Transverse colon (tissue), 4 donors: Measurements from ENCODE around the gene SP5. TPM values are rescaled to one million over a fixed set of nuclear protein-coding genes. Genes with fewer than 3 reads are reported as not detected.
"Not testable (repeated sequence)": the region's sequence is repeated elsewhere in the genome, so short reads cannot be mapped to it uniquely, and the experiment has no call there.

Experiments
- DNase-seq: peaks from one replicate; pipeline ENCODE4 v3.0.0-alpha.2; 2019
- H3K27ac ChIP-seq, 4 donors: fragments of 200-600 bp; sonication (generic); 2 replicates each; pipeline ENCODE4 v1.5.1; 2016 to 2018; ENCODE audit warnings: inconsistent platforms in 4 of 4
- H3K27me3 ChIP-seq: fragments of 200-600 bp; sonication (generic); 2 replicates; pipeline ENCODE4 v1.5.1; 2017; ENCODE audit warnings: inconsistent platforms
- H3K36me3 ChIP-seq, 4 donors: fragments of 200-600 bp; sonication (generic); 2 replicates each; pipeline ENCODE4 v1.5.1; 2017 to 2019; ENCODE audit warnings: inconsistent platforms in 4 of 4
- H3K4me1 ChIP-seq, 4 donors: fragments of 200-600 bp; sonication (generic); 2 replicates each; pipeline ENCODE4 v1.5.1; 2017 to 2020; ENCODE audit warnings: inconsistent platforms in 4 of 4
- H3K4me3 ChIP-seq, 4 donors: fragments of 200-600 bp; sonication (generic); 1 replicate in 1 of 4; 2 replicates in 3 of 4; pipeline versions ENCODE4 v1.5.1 to v1.6.1; 2017 to 2019; ENCODE audit warnings: inconsistent platforms in 4 of 4
- H3K9me3 ChIP-seq, 2 donors: fragments of 200-600 bp; sonication (generic); 2 replicates each; pipeline ENCODE4 v1.5.1; 2017 to 2019; ENCODE audit warnings: inconsistent platforms in 2 of 2
- EP300 ChIP-seq: sonication (generic); formaldehyde crosslinking; IDR thresholded peaks from one replicate; pipeline ENCODE4 v1.6.1; 2017; ENCODE audit warnings: antibody characterized with exemption, low read depth
- POLR2A ChIP-seq: fragments of 450-650 bp; IDR thresholded peaks from one replicate; pipeline ENCODE4 v1.6.1; 2016; ENCODE audit warnings: antibody characterized with exemption, mild to moderate bottlenecking, moderate library complexity
- POLR2AphosphoS5 ChIP-seq, 3 donors: sonication (generic); formaldehyde crosslinking; IDR thresholded peaks; one replicate each; pipeline ENCODE4 v1.6.1; 2016; ENCODE audit warnings: antibody characterized with exemption in 3 of 3
- WGBS, 2 donors: methylation state at CpG; one replicate each; pipeline ENCODE4 v1.1.5; 2018; ENCODE audit warnings: low coverage in 1 of 2; 5-methylcytosine and 5-hydroxymethylcytosine counted together
- in situ Hi-C, 4 donors: fragments of 200-750 bp; cut with MboI; loops; one replicate each; pipeline versions ENCODE4 v1.15.0 to v1.15.1; 2017; ENCODE audit warnings: low sequenced_read_pairs in 3 of 4, low pct_ligation_motif_present in 1 of 4, low pct_unique_long_range_greater_than_20kb in 1 of 4
- intact Hi-C: fragments of 100-400 bp; cut with DNase I; formaldehyde crosslinking; loops from one replicate; pipeline ENCODE4 v1.15.1; 2023; ENCODE audit warnings: low total_unique reads
- total RNA-seq, 4 donors: library from RNA; depleted of rRNA; stranded (reverse); fragments of >200 nt; gene quantifications; one replicate each; pipeline ENCODE4 v1.1.0, GENCODE V29; 2016
- TF ChIP-seq, protein P1 (sequence below), 5 experiments: fragments of 200-600 bp in 3 of 5; fragments of 450-650 bp in 2 of 5; sonication (generic) in 3 of 5; IDR thresholded peaks; 1 replicate in 2 of 5; 2 replicates in 3 of 5; pipeline ENCODE4 v1.5.1; 2016 to 2017; ENCODE audit warnings: antibody characterized with exemption in 5 of 5, inconsistent platforms in 3 of 5, mild to moderate bottlenecking in 2 of 5, moderate library complexity in 1 of 5

The SP5 gene
- total RNA-seq, 4 donors from 2014 or later = 0.41 to 2.2 TPM; not detected in 2

GRCh38 chr2:170721678-170722077 lies 6.5 kb downstream of the SP5 start:
- 78 to 82% methylated on average over 3 of the region's 3 CpGs for WGBS, 2 donors
- H3K4me1 ChIP-seq = peaks cover 0 to 10% (median 8%) of the 10 kb centered on the region in 4 donors
- no peak overlapping the region for H3K27ac ChIP-seq
- TF ChIP-seq, protein P1, sequence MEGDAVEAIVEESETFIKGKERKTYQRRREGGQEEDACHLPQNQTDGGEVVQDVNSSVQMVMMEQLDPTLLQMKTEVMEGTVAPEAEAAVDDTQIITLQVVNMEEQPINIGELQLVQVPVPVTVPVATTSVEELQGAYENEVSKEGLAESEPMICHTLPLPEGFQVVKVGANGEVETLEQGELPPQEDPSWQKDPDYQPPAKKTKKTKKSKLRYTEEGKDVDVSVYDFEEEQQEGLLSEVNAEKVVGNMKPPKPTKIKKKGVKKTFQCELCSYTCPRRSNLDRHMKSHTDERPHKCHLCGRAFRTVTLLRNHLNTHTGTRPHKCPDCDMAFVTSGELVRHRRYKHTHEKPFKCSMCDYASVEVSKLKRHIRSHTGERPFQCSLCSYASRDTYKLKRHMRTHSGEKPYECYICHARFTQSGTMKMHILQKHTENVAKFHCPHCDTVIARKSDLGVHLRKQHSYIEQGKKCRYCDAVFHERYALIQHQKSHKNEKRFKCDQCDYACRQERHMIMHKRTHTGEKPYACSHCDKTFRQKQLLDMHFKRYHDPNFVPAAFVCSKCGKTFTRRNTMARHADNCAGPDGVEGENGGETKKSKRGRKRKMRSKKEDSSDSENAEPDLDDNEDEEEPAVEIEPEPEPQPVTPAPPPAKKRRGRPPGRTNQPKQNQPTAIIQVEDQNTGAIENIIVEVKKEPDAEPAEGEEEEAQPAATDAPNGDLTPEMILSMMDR (IDR thresholded peaks at IDR 0.05) = no peak
- TF ChIP-seq EP300 (no peak), POLR2AphosphoS5 (IDR thresholded peaks at IDR 0.05) (no peak)
- peaks cover 42% of the 10 kb centered on the region for H3K27me3 ChIP-seq
- no peak for DNase-seq
- no peaks in the 10 kb centered on the region for H3K9me3 ChIP-seq
- H3K36me3 ChIP-seq = no peaks in the 10 kb centered on the region
- H3K4me3 ChIP-seq = no peak overlapping the region
- intact Hi-C loops (no loop called here), in situ Hi-C loops (loop anchor here in 2 of 4 donors (25.0 kb wide), 2 partner anchors 91 to 309 kb away; partner anchors contain the start of gene GAD1 (in 1 of the 2))

GRCh38 chr2:170722301-170722700 lies 7.2 kb downstream of the SP5 start:
- no peak overlapping the region for H3K27ac ChIP-seq
- H3K4me3 ChIP-seq = no peak overlapping the region
- H3K36me3 ChIP-seq = no peaks in the 10 kb centered on the region
- in situ Hi-C loops (loop anchor here in 2 of 4 donors (25.0 kb wide), 2 partner anchors 90 to 310 kb away; partner anchors contain the start of gene GAD1 (in 1 of the 2)), intact Hi-C loops (no loop called here)
- peaks cover 36% of the 10 kb centered on the region for H3K27me3 ChIP-seq
- no peak for TF ChIP-seq POLR2A
- no peak for TF ChIP-seq POLR2AphosphoS5 (IDR thresholded peaks at IDR 0.05)
- TF ChIP-seq EP300 = no peak
- TF ChIP-seq, protein P1 (IDR thresholded peaks at IDR 0.05) = no peak
- H3K9me3 ChIP-seq = no peaks in the 10 kb centered on the region
- DNase-seq = no peak
- peaks cover 0 to 4% (median 2%) of the 10 kb centered on the region in 4 donors for H3K4me1 ChIP-seq

DNA sequence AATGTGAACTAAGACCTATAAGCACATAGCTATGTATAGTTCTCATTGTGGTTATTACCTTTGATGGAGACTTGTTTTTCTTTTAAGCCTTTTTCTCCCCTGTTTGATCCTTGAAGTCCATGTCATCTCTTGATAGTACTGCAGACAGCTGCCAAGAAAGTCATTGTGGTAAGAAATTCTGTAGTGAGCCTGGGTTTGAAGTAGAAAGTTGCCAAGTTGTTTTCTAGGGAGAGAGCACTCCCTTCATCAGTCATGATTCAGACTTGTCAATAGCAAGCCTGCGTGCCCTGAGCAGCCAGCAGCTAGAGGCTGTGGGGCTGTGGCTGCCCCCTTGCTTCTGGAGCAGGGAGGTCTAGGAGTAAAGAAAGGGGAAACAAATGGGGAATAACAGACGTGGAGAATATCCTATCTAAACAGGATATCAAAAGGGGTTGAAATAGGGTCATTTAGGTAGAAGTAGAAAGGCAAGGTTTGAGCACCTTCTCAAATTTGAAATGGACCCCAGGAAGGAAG lies 8.4 kb downstream of the SP5 start:
- Histone ChIP-seq H3K4me3 (no peak overlapping the region), H3K27me3 (peaks cover 24% of the 10 kb centered on the region), H3K27ac (no peak overlapping the region), H3K9me3 (no peaks in the 10 kb centered on the region), H3K4me1 (no peaks in the 10 kb centered on the region), H3K36me3 (no peaks in the 10 kb centered on the region)
- in situ Hi-C loops (loop anchor here in 2 of 4 donors (25.0 kb wide), 2 partner anchors 89 to 311 kb away; partner anchors contain the start of gene GAD1 (in 1 of the 2)), intact Hi-C loops (no loop called here)
- 74 to 75% methylated on average over 2 of the region's 2 CpGs for WGBS, 2 donors
- no peak for DNase-seq
- TF ChIP-seq EP300 = no peak
- TF ChIP-seq, protein P1 (IDR thresholded peaks at IDR 0.05) = no peak
- TF ChIP-seq POLR2A = no peak
- TF ChIP-seq POLR2AphosphoS5 (IDR thresholded peaks at IDR 0.05) = no peak

DNA sequence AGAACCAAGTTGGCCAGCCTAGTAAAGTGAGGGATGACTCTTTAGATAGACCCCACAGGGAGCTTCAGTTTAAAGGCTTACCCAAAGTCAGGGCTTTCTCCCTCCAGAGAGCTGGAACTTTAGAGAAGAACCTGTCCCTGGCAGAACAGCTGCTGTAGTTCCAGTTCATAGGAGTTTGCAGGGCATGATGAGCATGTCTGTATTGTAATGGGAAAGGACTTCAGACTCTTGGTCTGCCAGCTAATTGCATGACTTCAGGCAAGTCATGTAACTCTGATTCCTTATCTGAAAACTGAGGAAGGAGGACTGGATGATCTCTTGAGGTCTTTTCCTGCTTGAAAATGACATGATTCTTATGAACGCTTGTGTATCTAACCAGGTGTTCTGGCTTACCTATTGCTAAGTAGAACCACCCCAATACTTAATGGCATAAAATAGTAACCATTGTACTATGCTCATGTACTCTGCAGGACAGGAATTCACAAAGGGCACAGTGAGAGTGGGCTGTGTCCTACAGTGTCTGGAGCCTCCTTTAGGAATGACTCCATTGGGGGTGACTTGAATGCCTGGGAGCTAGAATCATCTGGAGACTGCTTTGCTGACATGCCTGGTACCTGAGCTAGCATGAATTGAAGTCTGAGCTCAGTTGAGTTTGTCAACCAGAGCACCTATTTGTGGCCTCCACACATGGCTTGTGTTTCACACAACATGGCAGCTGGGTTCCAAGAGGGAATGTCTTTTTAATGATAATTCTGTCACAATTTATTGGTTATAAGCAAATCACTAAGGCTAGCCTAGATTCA lies 18.9 kb downstream of the SP5 start:
- Histone ChIP-seq H3K4me3 (no peak overlapping the region), H3K27ac (no peak overlapping the region), H3K36me3 (no peaks in the 10 kb centered on the region), H3K4me1 (no peaks in the 10 kb centered on the region), H3K27me3 (no peaks in the 10 kb centered on the region), H3K9me3 (no peaks in the 10 kb centered on the region)
- intact Hi-C loops = no loop called here
- DNase-seq = no peak
- in situ Hi-C loops = no loop called here
- TF ChIP-seq, protein P1 (IDR thresholded peaks at IDR 0.05) = no peak
- no peak for TF ChIP-seq POLR2A
- 0% methylated on average over 1 of the region's 1 CpG; no CpG with 5 or more reads in 1 of the 2 donors for WGBS, 2 donors

GRCh38 chr2:170734601-170735000 lies 19.5 kb downstream of the SP5 start:
- 71% methylated on average over 2 of the region's 2 CpGs; no CpG with 5 or more reads in 1 of the 2 donors for WGBS, 2 donors
- in situ Hi-C loops = not testable (repeated sequence)

More at GRCh38 chr2:170734601-170735000, 19.5 kb downstream of the SP5 start:
- H3K27ac ChIP-seq, H3K27me3 ChIP-seq, H3K4me3 ChIP-seq, intact Hi-C loops, DNase-seq, H3K4me1 ChIP-seq, H3K9me3 ChIP-seq, H3K36me3 ChIP-seq: not testable (repeated sequence)
